ENCODE measurements around the gene NTMT1.
"Not testable (repeated sequence)": the region's sequence is repeated elsewhere in the genome, so short reads cannot be mapped to it uniquely, and the experiment has no call there.

Gene NTMT1

GRCh38 chr9:129655696-129656095 lies 29.7 kb downstream of the NTMT1 start:
- no peak for DNase-seq

- DNase-seq: no peak
These were observed 30.9 kb downstream of the NTMT1 start for GRCh38 chr9:129656795-129657390.

GRCh38 chr9:129661029-129661428 lies 35.1 kb downstream of the NTMT1 start:
- no peak for DNase-seq

- not testable (repeated sequence) for DNase-seq
These were observed 36.3 kb downstream of the NTMT1 start for GRCh38 chr9:129662239-129662638.

DNA sequence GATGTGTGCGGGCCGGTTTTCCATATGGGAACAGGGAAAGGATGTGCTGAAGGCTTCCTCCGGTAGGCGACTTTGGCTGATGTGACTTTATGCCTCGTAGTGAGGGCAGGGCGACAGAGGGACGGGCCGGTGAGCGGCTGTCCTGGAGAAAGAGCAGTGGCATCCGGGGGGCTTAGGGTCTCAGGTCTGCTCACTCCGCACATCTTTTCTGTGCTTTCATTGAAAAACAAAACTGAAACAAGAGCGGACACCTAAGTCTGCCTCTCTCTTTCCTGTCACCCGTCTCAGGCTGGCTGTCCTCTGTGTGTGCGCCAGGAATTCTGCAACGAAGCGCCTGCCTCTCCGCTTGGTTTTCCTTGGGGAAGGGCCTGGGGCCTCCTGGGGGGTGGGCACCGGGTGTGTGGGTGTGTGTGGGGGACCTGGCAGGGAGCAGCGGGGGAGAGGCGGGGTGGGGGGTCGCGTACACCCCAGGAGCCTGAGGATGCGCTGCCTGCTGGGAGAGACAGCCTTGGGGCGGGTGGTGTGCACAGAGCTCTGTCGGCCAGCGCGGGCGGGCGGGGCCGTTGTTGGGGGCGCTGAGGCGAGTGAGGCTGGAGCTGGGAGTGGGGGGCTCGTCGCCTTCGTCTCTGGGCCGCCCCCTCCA lies 38.9 kb downstream of the NTMT1 start:
- DNase-seq: no peak

DNA sequence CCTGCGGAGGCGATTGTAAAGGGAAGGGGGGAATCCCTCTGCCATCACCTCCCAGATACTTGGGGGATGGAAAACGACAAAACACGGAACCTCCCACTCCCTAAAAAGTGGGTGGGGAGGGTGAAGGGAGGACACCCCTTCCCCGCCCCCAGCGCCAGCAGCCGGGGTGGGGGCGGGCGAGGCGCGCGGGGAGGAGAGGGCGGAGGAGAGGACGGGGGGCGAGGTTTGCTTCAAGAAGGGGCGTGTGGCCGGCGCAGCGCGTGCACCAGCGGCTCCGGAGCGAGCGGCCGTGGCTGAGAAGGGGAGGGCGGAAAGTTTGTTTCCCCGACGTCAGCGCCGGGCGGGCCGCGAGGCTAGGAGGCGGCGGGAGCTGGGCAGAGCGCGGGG lies 39.4 kb downstream of the NTMT1 start, which contains the start of gene PRRX2:
TSS of gene PRRX2 (plus strand) at position 259 of the 387 bp plus-strand sequence. CDS start 221 bp downstream, outside the sequence.
- peak; percentile 4 for DNase-seq

GRCh38 chr9:129665814-129666520 lies 40.0 kb downstream of the NTMT1 start:
- no peak for DNase-seq

DNA sequence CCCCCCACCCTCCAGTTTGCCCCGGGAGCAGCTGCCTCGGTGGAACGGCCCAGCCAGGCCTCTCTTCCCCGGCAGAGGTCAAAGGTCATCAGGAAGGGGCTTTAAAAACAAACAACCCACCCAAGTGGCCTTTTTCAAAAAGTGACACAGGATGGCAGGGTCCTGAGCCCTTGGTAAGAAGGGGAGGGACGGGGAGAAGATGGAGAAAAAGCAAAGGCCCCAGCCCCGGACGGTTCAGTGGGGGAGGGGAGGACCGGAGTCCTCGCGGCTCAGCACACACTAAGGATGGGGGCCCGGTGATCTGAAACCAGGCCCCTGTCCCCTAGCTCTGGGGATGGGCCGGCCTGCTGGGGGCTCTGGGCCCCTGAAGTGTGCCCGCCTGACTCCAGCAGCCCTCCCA lies 40.6 kb downstream of the NTMT1 start:
- DNase-seq: no peak

DNA sequence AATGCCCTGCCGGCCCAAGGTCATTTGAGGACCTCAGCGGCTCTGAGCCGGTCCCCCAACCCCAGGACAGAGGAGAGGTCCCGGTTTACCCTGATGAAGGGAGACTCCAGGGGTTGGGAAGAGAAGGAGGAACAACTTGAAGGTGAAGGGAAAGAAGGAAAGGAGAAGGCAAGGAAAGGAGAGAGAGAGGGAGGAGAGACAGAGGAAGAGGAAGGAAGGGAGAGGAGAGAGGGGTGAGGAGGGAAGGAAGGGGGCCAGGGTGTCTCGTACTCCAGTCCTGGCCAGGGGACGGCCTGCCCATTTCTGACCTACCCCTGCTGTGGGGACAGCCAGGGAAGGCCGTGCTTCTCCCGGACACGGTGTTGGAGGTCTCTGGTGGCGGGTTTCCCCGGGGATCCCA lies 41.4 kb downstream of the NTMT1 start:
- no peak for DNase-seq

DNA sequence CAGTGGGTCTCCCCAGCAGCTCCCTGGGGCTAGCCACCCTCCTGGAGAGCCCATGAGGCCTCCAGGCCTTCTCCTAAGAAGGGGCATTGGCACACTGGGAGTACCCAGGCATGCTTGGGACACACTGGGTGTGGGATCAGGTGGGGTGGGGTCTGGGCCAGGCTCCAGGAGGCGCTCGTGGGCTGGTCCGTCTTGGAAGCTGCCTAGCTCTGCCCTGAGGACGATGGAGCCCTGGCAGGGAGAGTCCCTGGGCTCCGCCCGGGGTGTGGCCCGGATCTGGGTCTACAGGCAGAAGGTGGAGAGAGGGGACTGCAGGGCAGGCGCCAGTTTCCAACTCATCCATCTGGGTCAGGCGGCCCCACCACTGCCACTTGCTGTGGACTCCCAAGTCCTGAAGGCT lies 41.9 kb downstream of the NTMT1 start:
- DNase-seq: no peak

DNA sequence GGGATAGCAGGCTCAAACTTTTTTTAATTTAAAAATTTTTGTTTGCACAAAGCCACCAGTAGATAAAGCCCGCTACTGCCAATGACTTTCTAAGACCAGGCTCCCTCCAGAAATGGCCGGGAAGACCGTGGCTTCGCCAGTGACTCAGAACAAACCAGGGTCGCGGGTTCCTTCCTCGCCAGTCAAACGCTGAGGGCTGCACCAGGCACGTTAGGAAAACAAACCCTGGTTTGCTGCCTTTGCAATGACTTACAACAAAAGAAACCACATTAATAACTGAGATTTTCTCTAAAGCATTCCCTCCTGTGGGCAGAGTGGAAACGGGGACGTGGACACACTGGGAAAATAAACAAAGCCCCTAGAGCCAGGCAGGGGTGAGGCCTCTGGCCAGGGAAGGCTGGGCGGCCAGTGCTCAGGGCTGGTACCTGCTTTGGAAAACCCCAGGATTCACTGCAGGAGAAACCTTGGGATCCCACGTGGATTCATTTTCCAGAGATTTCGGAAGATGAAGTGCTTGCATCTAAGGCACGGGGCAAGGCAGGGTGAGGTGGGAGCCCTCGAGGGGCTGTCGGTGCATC lies 43.3 kb downstream of the NTMT1 start:
- DNase-seq: no peak

- no peak for DNase-seq
These were observed 44.0 kb downstream of the NTMT1 start for GRCh38 chr9:129669946-129670345.

DNA sequence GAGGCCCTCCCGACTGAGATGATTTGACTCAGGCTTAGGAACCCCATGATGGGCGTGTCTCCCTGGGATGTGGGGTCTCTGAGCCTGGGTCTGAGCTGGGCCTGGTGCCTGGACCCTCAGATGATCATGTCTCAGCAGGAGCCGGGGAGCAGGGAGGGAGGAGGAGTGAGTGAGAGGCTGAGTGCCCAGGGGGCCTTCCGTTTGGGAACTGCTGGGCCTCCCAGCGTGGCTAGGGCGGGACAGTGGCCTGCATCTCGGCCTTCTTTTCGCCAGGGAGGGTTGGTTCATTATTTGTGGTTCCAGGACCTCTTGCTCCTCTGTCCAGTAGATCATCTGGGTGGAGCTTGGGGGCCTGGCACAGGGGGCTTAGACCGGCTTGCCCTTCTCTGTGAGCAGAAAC lies 45.1 kb downstream of the NTMT1 start:
- no peak for DNase-seq

DNA sequence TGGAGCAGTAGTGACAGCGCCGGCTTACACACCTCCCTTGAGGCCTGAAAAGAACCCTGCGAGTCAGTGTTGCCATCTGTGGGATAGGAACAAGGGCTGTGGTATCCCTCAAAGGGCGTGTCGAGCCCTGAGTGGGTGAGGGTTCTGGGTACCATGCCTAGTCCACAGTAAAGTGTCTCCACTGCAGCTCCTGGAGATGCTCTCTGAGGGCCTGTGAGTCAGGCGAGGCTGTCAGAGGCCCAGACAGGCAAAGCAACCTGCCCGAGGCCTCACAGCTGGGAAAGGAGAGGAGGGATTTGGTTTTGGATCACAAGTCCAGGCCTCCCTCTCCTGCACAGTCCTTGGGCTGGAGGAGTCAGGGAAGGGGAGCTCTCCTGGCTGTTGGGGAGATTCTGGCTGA lies 45.6 kb downstream of the NTMT1 start:
- no peak for DNase-seq

DNA sequence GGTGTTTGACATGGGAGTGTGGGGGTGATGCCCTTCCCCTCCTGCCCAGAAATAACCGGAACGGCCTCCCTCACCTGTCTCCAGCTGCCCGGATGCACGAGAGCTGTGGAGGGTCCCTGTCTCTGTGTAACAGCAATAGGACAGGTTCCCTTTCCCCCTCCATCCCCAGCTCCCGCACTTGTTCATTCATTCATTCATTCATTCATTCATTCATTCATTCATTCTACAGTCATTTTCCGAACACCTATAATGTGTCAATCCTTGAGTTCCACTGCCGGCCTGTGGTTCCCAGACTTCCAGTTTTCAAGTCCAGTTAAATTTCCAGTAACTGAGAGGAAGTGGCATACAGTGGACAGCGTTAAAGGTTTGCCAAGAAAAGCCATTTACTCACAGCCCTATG lies 46.7 kb downstream of the NTMT1 start:
- DNase-seq: no peak

- no peak for DNase-seq
These were observed 47.6 kb downstream of the NTMT1 start for GRCh38 chr9:129673602-129674001.

DNA sequence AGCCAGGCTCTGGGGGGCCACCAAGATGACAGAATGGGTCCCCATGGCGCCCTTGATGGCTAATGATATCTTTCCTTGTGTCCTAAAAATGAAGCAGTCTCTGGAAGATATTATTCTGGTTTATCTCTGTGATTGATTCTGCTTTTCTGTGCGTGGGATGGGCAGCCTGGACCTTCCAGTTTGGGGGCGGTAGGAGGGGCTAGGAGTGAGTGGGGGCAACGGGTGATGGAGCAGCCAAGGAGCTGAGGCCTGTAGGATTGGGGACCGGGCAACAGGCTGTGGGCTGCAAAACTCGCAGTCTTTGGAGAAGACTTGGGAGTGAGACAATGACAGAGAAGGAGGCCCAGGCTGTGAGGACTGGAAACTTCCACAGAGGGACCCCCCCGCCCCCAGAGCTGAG lies 48.3 kb downstream of the NTMT1 start:
- no peak for DNase-seq

DNA sequence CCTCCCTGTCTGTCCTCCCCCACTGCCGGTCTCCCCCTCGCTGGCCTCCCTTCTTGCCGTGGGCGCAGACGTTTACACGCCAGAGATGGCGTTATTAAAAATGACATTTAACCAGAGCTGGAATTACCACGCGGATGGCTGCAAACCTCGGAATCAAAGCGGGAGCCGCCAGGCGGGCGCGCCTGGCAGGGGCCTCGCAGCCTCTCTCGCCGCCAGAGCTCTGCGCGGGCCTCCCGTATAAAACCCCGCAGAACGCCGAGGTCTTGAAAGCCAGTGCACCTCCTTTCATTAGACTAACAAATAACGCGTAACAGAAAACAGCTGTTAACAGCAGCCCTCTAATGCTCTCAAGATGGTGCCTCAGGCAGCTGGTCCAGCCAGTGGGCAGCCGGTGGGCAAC lies 49.7 kb downstream of the NTMT1 start:
- no peak for DNase-seq

- DNase-seq: no peak
These were observed 50.3 kb downstream of the NTMT1 start for GRCh38 chr9:129676287-129676686.

DNA sequence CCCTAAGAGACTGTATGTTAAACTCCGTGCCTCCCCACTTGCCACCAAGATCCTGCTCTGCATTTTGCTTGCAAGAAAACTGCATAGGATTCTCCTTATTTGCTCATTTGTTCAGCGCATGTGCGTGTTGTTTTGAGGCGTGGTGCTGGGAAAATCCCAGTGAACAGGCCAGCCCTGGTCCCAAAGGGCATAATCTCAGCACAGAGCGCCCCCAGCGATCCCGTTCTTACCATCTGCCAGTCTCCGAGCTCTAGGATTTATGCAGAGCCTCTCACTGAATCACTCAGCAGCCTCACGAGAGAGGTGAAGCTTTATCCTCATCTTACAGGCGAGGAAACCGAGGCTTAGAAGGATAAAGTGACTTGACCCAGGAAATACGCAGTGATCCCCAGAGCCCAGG lies 51.0 kb downstream of the NTMT1 start:
- DNase-seq: no peak

- DNase-seq: no peak
These were observed 51.5 kb downstream of the NTMT1 start for GRCh38 chr9:129677456-129677855.

- no peak for DNase-seq
These were observed 52.9 kb downstream of the NTMT1 start for GRCh38 chr9:129678844-129679243.

DNA sequence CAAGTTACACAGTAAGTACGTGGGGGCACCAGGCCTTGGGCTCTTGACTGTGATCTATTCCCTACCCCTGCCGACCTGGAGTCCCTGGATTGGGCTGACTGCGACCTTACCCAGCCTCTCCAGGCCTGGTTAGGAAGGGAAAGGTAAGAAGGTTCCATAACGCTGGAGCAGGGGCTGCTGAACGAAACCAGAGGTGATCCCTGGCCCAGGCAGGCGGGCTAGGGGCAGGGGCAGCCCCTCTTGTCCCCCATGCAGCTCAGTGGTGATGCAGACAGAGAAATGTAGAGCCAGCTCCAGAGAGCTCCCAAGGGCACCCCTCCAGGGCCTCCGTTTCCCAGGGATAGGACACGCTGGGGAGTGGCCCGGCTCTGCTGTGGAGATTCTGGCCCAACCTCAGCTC lies 53.6 kb downstream of the NTMT1 start:
- DNase-seq: no peak

- no peak for DNase-seq
These were observed 56.0 kb downstream of the NTMT1 start for GRCh38 chr9:129681924-129682323.
